Omental fat pad (tissue), 4 donors: ENCODE results near the gene MCM9. TPM values are rescaled to one million over a fixed set of nuclear protein-coding genes. Genes with fewer than 3 reads are reported as not detected.
"Not testable (repeated sequence)": the region's sequence is repeated elsewhere in the genome, so short reads cannot be mapped to it uniquely, and the experiment has no call there.

ENCODE experiments used
- ATAC-seq: fragments of 150-250 bp; one replicate; pipeline ENCODE4 v1.9.1; 2016; ENCODE audit warnings: mild to moderate bottlenecking, moderate library complexity; ENCODE audit not compliant: low FRiP score
- DNase-seq: peaks from one replicate; pipeline ENCODE4 v3.0.0-alpha.2; 2019; ENCODE audit warnings: low spot score
- CTCF ChIP-seq, 3 donors: fragments of 450-650 bp; IDR thresholded peaks; one replicate each; pipeline ENCODE4 v1.5.1; 2016 to 2017; ENCODE audit warnings: antibody characterized with exemption in 3 of 3, mild to moderate bottlenecking in 3 of 3, moderate library complexity in 2 of 3
- total RNA-seq, 4 donors: library from RNA; depleted of rRNA; stranded (reverse); fragments of >200 nt; gene quantifications; one replicate each; pipeline ENCODE4 v1.1.0, GENCODE V29; 2016

The MCM9 gene
- total RNA-seq, 4 donors from 2014 or later, result 12.2 to 25.9 (median 14.3) TPM

DNA sequence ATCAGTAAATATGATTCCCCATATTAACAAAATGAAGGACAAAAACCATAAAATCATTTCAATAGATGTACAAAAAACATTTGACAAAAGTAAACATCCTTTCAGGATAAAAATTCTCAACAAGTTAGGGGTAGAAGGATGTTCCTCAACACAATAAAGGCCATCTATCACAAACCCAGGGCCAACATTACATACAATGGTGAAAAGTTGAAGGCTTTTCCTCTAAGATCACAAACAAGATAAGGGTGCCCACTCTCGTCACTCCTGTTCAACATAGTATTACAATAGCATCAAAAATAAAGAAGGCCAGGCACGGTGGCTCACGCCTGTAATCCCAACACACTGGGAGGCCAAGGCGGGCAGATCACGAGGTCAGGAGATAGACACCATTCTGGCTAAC is 63.6 kb downstream of the MCM9 start:
- TF ChIP-seq CTCF (IDR thresholded peaks at IDR 0.05), result no peak
- no peak for ATAC-seq
- no peak for DNase-seq

- DNase-seq, result no peak
- no peak for TF ChIP-seq CTCF (IDR thresholded peaks at IDR 0.05)
- ATAC-seq, result no peak
Measured at GRCh38 chr6:118869894-118870589, 64.9 kb downstream of the MCM9 start.

- ATAC-seq, result no peak
- no peak for DNase-seq
- no peak for TF ChIP-seq CTCF (IDR thresholded peaks at IDR 0.05)
Measured at GRCh38 chr6:118869350-118869749, 65.6 kb downstream of the MCM9 start.

DNA sequence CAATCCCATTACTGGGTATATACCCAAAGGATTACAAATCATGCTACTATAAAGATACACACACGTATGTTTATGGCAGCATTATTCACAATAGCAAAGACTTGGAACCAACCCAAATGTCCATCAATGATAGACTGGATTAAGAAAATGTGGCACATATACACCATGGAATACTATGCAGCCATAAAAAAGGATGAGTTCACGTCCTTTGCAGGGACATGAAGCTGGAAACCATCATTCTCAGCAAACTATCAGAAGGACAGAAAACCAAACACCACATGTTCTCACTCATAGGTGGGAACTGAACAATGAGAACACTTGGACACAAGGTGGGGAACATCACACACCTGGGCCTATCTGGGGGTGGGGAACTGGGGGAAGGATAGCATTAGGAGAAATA is 66.1 kb downstream of the MCM9 start:
- ATAC-seq, DNase-seq: not testable (repeated sequence)

GRCh38 chr6:118867181-118867580 is 67.8 kb downstream of the MCM9 start:
- ATAC-seq (no peak), DNase-seq (no peak)
- no peak for TF ChIP-seq CTCF (IDR thresholded peaks at IDR 0.05)

GRCh38 chr6:118865100-118865391 is 69.9 kb downstream of the MCM9 start:
- TF ChIP-seq CTCF (IDR thresholded peaks at IDR 0.05), result no peak
- no peak for ATAC-seq

GRCh38 chr6:118864341-118865099 is 70.4 kb downstream of the MCM9 start:
- ATAC-seq, result no peak
- no peak for TF ChIP-seq CTCF (IDR thresholded peaks at IDR 0.05)
- DNase-seq, result no peak

More at GRCh38 chr6:118865100-118865391, 69.9 kb downstream of the MCM9 start:
- DNase-seq, result no peak
